Measurements from ENCODE around the gene NOTCH1.

NOTCH1 gene

DNA sequence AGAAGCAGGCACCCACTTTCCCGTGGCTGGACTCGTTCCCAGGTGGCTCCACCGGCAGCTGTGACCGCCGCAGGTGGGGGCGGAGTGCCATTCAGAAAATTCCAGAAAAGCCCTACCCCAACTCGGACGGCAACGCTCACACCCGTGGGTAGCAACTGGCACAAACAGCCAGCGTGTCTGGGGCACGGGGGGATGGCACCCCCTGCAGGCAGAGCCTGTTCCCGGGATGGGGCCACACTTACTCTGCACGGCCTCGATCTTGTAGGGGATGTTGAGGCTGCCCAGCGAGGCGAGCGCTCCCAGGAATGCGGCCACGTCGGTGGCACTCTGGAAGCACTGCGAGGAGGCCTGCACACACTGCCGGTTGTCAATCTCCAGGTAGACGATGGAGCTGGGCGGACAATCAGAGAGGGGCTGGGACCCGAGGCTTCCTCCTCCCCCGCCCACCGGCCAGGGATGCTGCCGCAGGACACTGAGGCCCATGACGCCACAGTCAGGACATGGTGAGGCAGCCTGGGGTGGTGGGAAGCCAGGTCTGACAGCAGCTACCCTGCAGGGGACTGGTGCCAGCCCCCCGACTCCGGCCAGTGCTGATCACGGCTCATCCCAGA lies 42.8 kb downstream of the NOTCH1 start:
- in situ Hi-C loops (cut with MboI; ENCODE audit: low sequenced_read_pairs), result no loop called here

DNA sequence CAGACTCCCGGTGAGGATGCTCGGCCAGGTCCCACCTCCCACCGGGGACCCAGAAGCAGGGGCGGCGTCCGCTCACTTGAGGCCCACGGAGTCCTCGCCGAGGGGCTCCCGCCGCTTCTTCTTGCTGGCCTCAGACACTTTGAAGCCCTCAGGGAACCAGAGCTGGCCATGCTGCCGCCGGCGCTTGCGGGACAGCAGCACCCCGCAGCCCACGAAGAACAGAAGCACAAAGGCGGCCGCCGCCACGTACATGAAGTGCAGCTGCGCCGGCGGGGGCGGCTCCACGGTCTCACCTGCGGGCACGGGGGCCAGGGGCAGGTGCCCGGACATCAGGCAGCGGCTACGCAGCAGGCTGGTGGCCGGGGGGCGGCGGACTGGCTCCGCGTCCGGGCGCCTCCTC lies 43.7 kb downstream of the NOTCH1 start:
- in situ Hi-C loops (cut with MboI; ENCODE audit: low sequenced_read_pairs), result no loop called here

DNA sequence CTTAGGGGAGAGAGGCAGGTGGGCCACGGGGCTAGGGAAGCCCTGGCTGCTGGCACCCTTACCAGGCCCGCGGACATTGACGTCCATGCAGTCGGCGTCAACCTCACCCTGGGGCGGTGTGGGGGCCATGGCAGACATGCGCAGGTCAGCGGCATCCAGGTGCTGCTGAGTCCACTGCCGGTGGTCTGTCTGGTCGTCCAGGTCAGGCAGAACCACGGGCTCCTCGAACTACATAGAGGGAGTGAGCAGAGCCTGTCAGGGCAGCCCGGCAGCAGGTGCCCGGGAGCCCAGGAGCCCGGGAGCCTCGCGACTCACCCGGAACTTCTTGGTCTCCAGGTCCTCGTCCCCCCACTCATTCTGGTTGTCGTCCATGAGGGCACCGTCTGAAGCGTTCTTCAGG lies 44.2 kb downstream of the NOTCH1 start:
- in situ Hi-C loops (cut with MboI; ENCODE audit: low sequenced_read_pairs), result no loop called here

DNA sequence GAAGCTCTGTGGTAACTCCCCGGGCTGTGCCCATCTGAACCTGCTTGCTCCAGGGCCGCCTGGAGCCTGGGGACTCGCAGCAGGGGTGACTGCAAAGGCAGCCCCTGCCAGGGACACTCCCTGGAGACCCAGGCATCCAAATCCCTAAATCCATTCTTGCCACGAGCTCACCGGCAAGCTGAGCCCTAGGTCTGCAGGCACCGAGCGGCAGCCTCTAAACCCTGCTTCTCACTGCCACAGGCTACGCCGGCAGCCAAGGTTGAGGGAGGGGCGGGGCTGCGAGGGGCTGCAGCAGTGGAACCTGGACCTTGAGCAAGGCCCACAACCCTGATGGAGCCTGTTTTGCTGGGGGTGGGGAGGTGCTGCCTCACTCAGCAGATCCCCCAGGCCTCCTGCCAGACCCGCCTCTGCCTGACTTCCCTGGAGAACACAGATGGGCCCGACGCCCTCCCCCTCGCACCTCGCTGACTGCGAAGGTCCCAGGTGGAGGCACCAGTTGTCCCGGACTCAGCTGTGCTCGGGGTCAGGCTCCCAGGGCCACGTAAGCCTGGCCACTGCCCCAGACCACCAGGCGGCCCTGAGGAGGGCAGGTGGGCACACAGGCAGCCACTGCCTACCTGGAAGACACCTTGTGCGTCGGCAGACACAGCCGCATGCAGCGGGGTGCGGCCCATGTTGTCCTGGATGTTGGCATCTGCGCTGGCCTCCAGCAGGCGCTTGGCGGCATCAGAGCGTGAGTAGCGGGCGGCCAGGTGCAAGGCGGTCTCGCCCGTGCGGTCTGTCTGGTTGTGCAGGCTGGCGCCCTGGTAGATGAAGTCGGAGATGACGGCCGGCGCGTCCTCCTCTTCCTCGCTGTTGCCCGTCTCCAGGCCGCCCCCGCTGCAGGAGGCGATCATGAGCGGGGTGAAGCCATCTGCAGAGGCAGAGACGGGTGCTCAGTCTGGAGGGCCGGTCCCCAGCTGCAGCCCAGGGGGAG lies 45.6 kb downstream of the NOTCH1 start:
- in situ Hi-C loops (cut with MboI; ENCODE audit: low sequenced_read_pairs), result no loop called here

DNA sequence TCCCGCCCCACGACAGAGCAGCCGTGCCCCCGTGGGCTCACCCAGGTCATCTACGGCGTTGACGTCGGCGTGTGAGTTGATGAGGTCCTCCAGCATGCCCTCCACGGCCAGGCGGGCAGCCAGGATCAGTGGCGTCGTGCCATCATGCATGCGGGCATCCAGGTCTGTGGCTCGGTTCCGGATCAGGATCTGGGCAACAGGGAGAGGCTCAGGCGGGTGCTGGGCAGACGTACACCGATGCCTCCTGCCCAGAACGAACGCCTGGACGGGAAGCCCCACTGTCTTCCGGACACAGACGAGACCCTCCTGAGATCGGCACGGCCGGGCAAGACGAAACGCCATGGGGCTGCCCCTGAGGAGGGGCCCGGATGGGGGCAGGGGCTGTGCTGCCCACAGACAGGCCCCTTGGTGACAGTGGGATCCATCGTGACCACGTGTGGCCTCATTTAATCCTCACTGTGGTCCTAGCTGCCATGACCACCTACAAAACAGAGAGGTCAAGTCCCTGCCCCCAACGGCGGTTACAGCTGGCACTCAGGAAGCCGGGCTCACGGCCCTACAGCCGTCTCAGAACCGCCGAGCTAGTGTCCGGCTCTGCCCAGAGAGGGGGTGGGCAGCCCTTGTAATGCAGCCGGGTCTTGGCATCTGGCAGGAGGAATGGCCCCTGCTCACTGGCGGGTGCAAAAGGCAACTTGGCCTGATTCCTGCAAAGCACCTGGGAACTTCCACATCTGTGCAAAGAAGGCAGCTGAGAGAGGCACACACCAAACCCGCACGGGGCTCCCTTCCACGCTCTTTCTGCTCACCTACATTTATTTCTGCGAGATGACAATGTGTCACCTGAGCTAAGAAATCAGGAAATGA lies 46.5 kb downstream of the NOTCH1 start:
- in situ Hi-C loops (cut with MboI; ENCODE audit: low sequenced_read_pairs), result no loop called here

DNA sequence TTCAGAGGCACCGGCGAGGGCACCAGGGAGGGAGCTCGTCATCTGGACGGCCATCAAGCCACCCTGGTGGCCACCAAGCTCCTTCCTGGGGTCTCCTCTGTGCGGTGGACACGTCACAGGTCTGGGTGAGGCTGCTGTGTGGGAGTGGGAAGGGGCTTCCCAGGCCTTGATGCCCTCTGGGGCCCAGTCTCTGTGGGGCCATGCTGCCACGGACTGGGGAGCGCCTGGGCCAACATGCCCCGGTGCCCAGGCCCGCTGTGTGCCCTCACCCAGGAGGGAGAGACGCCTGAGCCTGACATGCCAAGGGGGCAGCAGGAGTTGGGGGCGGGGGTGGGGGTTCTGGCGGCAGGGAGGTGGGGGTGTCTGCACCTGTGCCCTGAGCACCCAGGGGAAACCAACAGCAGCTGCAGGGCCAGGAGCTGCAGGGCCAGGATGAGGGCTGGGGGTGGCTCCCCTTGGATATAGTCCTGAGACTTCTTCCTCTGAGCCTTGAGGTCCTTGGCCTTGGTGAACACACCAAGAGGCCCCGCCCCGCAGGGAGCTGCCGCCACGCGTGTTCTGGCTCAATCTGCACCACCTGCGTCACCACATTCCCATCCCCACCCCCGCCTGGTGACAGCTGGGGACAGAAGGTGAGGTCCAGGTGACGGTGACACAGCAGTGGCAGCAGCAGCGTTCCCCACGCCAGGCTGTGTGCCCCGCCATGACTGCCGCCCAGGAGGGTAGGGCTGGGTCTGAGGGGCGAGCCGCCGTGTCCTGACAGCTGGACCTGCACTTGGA lies 47.7 kb downstream of the NOTCH1 start:
- in situ Hi-C loops (cut with MboI; ENCODE audit: low sequenced_read_pairs), result no loop called here

DNA sequence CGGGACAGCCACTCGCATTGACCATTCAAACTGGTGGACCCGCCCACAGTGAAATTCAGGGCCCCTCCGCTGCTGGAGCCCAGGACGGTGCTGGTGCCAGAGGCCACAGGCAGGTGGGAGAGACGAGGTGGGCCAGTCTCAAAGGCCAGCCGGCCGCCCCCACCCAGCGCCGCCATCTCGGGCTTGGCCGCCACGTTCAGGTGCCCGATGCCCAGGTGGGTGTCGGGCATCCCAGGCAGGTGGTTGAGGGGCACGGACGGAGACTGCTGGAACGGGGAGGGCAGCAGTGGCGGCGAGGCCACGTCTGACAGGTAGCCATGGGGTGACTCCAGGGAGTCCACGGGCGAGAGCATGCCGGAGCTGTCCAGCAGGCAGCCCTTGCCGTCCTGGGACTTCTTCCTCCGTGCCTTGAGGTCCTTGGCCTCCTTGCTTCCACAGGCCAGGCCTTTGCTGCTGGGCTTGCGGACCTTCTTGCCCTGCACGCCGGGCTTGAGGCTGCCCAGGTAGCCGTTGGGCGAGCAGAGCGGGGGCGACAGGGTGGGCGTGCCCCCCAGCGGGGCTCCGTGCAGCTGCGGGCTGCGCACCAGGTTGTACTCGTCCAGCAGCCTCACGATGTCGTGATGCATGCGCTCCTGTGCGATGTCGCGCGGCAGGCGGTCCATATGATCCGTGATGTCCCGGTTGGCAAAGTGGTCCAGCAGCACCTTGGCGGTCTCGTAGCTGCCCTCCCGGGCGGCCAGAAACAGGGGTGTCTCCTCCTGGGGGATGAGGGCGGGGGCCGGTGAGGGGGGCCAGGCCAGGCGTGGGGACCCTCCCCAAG lies 48.8 kb downstream of the NOTCH1 start:
- in situ Hi-C loops (cut with MboI; ENCODE audit: low sequenced_read_pairs), result no loop called here

DNA sequence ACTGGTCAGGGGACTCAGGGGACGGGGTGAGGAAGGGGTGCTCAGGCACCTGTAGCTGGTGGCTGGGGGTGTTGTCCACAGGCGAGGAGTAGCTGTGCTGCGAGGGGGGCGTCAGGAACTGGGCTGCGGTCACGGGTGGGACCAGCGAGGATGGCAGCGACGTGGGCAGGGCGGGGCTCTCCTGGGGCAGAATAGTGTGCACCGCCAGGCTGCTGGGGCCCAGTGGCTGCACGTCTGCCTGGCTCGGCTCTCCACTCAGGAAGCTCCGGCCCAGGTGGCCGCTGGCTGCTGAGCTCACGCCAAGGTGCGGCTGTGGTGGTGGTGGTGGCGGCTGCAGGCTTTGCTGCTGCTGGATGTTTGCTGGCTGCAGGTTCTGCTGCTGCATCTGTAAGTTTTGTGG lies 49.7 kb downstream of the NOTCH1 start:
- in situ Hi-C loops (cut with MboI; ENCODE audit: low sequenced_read_pairs), result no loop called here

DNA sequence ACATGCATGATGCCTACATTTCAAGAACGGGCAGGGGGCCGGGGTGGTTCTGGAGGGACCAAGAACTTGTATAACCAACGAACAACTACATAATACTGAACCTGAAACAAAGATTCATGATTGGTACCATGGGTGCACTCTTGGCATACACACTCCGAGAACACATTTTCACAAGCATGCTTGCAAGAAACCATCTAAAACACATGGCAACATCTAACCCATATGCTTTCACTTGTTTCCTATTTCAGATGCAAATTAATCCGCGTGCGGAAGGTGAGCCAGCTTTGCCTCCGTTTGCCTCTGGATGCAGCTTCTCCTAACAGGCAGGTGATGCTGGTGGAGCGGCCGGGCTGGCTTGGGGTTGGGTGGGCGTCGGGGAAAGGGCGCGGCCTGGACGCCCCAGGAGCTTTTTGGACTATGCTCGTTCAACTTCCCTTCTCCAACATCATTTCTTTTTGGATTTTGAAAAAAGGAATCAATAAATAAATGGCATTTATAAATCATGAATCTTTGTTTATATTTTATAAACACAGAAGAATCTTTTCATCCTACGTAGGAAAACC lies 50.5 kb downstream of the NOTCH1 start:
- in situ Hi-C loops (cut with MboI; ENCODE audit: low sequenced_read_pairs), result no loop called here

DNA sequence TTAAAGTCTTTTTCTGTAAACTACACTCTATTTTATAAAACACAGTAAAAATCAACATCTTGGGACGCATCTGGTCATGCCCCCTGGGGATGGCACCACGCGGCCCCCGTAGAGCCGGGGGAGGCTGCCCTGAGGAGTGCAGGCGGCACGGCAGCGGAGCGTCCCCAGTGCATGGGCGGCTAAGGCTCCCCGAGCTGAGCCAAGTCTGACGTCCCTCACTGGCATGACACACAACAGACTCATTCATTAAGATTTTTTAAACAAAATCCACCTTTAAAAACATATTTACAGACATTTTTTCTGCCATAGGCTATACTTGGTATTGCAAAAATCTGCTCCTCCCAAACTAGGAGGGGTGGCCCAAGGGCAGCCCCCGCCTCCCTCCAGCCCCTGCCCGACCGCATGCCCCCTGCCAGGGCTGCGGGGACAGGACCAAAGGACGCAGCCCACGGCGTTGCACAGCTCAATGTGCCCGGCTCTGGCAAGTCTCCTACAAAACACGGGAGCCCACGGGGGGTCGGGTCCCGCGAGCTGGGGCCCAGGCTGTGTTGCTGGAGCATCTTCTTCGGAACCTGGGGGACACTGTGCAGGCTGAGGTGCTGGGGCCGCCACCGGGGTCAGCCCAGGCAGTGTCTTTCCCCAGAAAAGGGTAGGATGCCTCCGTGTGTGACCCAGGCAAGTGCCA lies 51.2 kb downstream of the NOTCH1 start:
- in situ Hi-C loops (cut with MboI; ENCODE audit: low sequenced_read_pairs), result loop anchor here (5.0 kb wide), 1 partner anchor 133 kb away; no protein-coding TSS in a partner anchor

DNA sequence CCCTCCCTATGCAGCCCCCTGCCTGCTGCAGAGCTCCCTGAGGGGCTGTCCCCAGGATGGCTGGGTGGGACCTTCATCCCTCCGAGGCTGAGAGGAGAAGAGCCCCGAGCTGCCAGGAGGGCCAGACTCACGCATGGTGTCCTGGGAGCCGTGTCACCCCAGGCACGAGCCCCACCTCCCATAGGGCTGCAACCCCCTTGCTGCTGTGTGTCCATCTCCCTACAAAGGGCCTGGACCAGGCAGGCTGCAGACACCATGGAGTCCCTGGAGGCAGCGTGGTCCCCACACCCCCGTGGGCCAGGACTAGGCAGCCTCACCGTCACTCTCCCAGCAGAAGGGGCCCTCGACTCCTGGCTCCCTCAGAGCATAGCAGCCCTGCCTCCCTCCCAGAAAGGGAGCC lies 51.8 kb downstream of the NOTCH1 start:
- in situ Hi-C loops (cut with MboI; ENCODE audit: low sequenced_read_pairs), result loop anchor here (5.0 kb wide), 1 partner anchor 133 kb away; no protein-coding TSS in a partner anchor

DNA sequence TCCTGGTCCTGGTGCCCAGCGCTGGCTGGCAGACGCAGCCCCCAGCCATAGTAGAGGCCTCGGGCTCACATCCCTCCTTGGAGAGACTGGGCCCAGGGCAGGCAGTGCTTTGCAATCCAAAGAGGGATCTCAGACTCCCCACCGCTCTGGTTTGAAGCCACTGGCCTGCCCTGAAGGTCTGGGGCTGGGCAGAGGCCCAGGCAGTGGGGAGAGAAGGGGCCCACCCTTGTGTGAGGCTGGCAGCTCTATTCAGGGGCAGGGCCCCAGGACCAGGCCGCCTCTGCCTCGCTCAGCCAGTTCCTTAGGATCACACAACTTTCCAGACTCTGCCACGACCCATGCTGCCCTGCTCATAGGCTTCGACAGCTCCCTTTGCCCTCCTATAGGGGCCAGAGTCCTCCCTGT lies 52.3 kb downstream of the NOTCH1 start:
- in situ Hi-C loops (cut with MboI; ENCODE audit: low sequenced_read_pairs), result loop anchor here (5.0 kb wide), 1 partner anchor 134 kb away; no protein-coding TSS in a partner anchor

DNA sequence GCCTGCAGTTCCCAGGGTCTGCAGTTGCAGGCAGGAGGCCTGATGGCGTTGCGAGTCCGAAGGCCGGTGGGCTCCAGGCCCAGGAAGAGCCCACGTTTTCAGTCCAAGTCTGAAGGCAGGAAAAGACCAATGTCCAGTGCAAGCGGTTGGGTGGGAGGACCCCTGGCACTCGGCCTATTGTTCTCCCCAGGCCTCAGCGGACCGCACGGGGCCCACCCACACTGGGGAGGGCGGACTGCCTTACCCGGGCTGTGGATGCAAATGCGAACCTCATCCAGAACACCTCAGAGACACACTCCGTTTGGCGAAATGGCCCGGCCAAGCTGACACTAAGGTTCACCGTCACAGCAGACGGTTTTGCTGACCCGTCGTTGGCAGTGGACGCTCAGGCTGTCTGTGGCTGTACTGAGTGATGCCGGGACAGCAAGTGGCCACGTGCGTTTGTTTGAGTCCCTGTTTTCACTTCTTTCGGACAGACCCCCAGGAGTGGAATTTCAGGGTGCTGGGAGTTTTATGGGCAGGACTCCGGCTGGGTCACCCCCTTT lies 52.8 kb downstream of the NOTCH1 start:
- in situ Hi-C loops (cut with MboI; ENCODE audit: low sequenced_read_pairs), result loop anchor here (5.0 kb wide), 1 partner anchor 134 kb away; no protein-coding TSS in a partner anchor

DNA sequence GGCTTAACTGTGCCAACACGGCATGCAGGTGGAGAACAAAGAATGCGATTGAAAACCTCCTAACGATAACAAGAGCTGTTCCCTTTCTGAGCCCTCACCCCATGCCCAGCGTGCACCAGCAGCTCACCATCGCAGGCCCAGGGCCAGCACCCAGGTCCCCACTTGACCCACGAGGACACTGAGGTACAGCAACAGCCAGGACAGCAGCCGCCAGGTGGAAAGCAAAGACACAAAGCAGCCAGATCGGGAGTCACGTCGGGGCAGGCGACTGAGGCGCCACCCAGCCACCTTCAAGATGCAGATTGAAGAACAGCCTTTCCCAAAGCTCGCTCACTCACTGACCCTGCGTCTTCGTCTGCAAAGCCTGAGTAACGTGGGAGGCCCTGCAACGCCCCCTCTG lies 56.1 kb downstream of the NOTCH1 start:
- in situ Hi-C loops (cut with MboI; ENCODE audit: low sequenced_read_pairs), result loop anchor here (5.0 kb wide), 1 partner anchor 138 kb away; no protein-coding TSS in a partner anchor

DNA sequence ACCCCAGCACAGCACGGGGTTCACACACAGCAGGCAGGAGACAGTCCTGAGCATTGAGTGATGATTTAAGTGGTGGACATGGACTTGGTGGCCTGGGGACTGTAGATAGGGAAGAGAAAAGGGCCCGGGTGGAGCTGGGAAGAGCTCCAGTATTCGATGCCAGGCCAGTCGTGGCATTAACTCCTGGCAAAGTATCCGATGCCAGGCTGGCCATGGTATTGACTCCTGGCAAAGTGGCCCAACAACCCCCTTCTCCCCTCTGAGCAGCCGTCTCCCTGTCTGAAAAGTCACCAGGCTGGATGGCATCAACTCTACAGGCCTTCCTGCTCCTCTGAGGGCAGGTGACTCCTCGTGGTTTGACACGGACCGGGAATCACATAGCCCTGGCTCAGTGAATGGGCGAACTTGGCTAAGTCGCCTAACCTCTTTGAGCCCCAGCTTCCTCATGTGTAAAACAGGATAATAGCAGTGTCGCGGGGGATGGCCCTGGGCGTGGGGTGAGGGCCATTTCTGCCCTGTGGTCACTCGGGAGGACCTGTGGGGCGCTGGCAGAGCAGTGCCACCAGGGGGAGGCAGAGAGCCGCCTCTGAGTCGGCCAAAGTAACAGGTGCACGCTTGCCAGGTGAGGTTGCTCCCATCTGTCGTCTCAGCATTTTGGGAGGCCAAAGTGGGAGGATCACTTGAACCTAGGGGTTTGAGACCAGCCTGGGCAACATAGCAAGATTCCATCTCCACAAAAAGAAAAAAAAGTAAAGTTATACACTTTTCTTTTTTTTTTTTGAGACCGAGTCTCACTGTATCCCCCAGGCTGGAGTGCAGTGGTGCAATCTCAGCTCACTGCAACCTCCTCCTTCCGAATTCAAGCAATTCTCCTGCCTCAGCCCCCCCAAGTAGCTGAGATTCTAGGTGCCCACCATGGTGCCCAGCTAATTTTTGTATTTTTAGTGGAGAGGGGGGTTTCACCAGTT lies 57.3 kb downstream of the NOTCH1 start:
- in situ Hi-C loops (cut with MboI; ENCODE audit: low sequenced_read_pairs), result no loop called here

DNA sequence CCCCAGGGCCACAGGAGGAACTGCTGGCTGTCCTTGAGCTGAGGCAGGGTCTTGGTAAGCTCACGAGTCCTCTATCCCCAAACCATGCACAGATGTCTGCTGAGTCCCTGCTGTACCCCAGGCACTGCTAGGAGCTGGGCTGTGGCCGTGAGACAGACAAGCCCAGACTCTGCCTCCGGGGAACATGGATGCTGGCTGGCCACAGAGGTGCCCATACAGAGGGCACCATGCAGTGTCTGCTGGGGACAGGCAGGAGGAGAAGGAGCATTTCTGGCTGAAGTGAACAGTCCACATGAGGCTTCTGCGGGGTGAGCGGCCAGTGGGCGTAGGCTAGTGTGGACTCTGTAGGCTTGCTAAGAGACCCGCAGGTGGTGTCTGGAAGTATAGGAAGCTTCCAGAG lies 58.2 kb downstream of the NOTCH1 start:
- in situ Hi-C loops (cut with MboI; ENCODE audit: low sequenced_read_pairs), result no loop called here

Measured in HL-60/S4 treated with retinoic acid at 250 ng/mL for 4 days and 3 days (cell line).